ENCODE measurements around the gene EYA4.

Gene EYA4

DNA sequence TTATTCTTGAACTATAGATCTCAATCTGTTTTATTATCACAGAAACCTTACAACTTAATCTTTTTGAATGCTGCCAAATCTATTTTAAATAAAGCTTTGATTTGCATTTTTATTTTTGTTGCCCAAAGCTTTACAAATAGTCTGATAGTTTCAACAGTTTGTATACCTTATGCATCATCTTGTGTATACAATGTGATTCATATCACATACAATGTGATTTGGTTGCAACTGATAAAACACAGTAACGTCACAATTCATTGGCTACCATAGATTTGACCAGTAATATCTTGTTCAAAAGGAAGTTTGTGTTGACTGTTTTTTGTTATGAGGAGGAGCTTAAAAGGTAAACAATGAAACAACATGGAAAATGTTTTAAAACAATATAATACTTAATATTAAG, 110.9 kb downstream of the EYA4 start:
- no peak for DNase-seq (ENCODE audit: low read depth)
- no peak overlapping the region for H3K4me3 ChIP-seq (ENCODE audit: low read depth, low read length)
- TF ChIP-seq MYC (IDR thresholded peaks at IDR 0.05; ENCODE audit: low read depth, low read length) = no peak
- TF ChIP-seq POLR2A (IDR thresholded peaks at IDR 0.05; ENCODE audit: extremely low read depth, insufficient read length) = no peak
- TF ChIP-seq, protein P1, sequence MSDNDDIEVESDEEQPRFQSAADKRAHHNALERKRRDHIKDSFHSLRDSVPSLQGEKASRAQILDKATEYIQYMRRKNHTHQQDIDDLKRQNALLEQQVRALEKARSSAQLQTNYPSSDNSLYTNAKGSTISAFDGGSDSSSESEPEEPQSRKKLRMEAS (IDR thresholded peaks at IDR 0.05; ENCODE audit: low read depth, low read length) = no peak
- TF ChIP-seq, protein P2, sequence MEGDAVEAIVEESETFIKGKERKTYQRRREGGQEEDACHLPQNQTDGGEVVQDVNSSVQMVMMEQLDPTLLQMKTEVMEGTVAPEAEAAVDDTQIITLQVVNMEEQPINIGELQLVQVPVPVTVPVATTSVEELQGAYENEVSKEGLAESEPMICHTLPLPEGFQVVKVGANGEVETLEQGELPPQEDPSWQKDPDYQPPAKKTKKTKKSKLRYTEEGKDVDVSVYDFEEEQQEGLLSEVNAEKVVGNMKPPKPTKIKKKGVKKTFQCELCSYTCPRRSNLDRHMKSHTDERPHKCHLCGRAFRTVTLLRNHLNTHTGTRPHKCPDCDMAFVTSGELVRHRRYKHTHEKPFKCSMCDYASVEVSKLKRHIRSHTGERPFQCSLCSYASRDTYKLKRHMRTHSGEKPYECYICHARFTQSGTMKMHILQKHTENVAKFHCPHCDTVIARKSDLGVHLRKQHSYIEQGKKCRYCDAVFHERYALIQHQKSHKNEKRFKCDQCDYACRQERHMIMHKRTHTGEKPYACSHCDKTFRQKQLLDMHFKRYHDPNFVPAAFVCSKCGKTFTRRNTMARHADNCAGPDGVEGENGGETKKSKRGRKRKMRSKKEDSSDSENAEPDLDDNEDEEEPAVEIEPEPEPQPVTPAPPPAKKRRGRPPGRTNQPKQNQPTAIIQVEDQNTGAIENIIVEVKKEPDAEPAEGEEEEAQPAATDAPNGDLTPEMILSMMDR (IDR thresholded peaks at IDR 0.05; ENCODE audit: low read depth, low read length) = no peak

DNA sequence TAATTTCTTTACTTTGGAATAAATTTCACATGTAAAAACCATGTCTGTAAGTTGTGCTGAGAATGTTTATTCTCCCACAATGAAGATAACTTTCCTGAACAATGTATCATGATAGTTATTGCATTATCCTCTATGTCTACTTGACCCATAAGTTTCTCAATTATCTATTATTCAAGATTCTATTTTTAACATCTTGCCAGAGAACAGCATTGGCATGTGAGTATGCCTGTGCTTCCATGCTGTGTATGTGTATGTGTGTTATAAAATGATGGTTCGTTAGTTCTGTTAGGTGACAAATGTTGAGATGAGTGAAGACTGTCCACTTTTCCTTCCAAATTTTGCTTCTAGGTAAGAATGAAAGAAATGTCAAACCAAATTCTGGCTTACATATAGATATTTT, 111.9 kb downstream of the EYA4 start:
- TF ChIP-seq MYC (IDR thresholded peaks at IDR 0.05; ENCODE audit: low read depth, low read length) (no peak), POLR2A (IDR thresholded peaks at IDR 0.05; ENCODE audit: extremely low read depth, insufficient read length) (no peak)
- TF ChIP-seq, protein P1 (IDR thresholded peaks at IDR 0.05; ENCODE audit: low read depth, low read length) = no peak
- TF ChIP-seq, protein P2 (IDR thresholded peaks at IDR 0.05; ENCODE audit: low read depth, low read length) = no peak
- no peak overlapping the region for H3K4me3 ChIP-seq (ENCODE audit: low read depth, low read length)
- no peak for DNase-seq (ENCODE audit: low read depth)

DNA sequence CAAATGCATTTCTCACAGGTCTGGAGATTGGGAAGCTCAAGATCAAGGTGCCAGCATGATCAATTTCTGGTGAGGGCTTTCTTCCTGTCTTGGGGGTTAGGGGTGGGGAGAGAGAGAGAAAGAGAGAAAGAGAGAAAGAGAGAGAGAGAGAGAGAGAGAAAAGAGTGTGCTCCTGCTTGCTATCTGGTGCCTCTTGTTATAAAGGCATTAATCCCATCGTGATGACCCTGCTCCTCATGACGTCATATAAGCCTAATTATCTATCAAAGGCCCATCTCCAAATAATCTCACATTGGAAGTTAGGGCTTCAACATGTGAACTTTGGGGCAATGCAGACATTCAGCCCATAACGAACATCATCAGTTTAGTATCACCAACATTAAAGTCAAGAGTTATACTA, 114.8 kb downstream of the EYA4 start:
- no peak overlapping the region for H3K4me3 ChIP-seq (ENCODE audit: low read depth, low read length)
- TF ChIP-seq, protein P2 (IDR thresholded peaks at IDR 0.05; ENCODE audit: low read depth, low read length) = no peak
- TF ChIP-seq, protein P1 (IDR thresholded peaks at IDR 0.05; ENCODE audit: low read depth, low read length) = no peak
- TF ChIP-seq POLR2A (IDR thresholded peaks at IDR 0.05; ENCODE audit: extremely low read depth, insufficient read length) (no peak), MYC (IDR thresholded peaks at IDR 0.05; ENCODE audit: low read depth, low read length) (no peak)
- DNase-seq (ENCODE audit: low read depth) = no peak

GRCh38 chr6:133358574-133359150, 117.5 kb downstream of the EYA4 start:
- H3K4me3 ChIP-seq (ENCODE audit: low read depth, low read length) = no peak overlapping the region
- no peak for TF ChIP-seq MYC (IDR thresholded peaks at IDR 0.05; ENCODE audit: low read depth, low read length)
- TF ChIP-seq, protein P2 (IDR thresholded peaks at IDR 0.05; ENCODE audit: low read depth, low read length) = no peak
- TF ChIP-seq, protein P1 (IDR thresholded peaks at IDR 0.05; ENCODE audit: low read depth, low read length) = no peak
- no peak for TF ChIP-seq POLR2A (IDR thresholded peaks at IDR 0.05; ENCODE audit: extremely low read depth, insufficient read length)
- DNase-seq (ENCODE audit: low read depth) = no peak

GRCh38 chr6:133359256-133359655, 118.1 kb downstream of the EYA4 start:
- no peak overlapping the region for H3K4me3 ChIP-seq (ENCODE audit: low read depth, low read length)
- TF ChIP-seq POLR2A (IDR thresholded peaks at IDR 0.05; ENCODE audit: extremely low read depth, insufficient read length) (no peak), MYC (IDR thresholded peaks at IDR 0.05; ENCODE audit: low read depth, low read length) (no peak)
- TF ChIP-seq, protein P2 (IDR thresholded peaks at IDR 0.05; ENCODE audit: low read depth, low read length) = no peak
- TF ChIP-seq, protein P1 (IDR thresholded peaks at IDR 0.05; ENCODE audit: low read depth, low read length) = no peak
- DNase-seq (ENCODE audit: low read depth) = no peak
